GM18505 (cell line): ENCODE measurements around the gene CYP26B1.

Experiments used
- ATAC-seq: cut with Tn5 transposase; IDR thresholded peaks from one replicate; pipeline ENCODE4 v1.9.1; 2021; ENCODE audit not compliant: unreplicated experiment
- POLR2A ChIP-seq: IDR thresholded peaks from 4 replicates; pipeline ENCODE4 v1.6.1; 2011; ENCODE audit warnings: borderline replicate concordance; ENCODE audit not compliant: insufficient read depth, insufficient read length; ENCODE audit errors: extremely low read depth

The CYP26B1 gene

DNA sequence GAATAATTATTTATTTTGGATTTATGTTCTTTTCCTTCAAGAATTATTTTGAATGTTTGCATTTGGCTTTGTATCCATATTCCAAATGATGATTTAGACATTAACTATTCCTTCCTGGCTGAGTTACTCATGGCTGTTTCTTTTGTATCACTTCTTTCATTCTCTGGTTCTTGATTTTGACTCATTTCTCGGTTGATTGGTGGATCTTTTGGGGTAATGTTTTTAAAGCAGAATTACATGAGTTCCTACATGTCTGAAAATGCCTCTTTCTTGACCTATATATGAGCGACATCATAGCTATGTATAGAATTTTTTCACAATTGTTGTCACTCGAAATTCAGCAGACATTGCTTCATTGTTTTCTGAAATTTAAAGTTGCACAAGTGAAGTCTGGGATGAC is 39.5 kb downstream of the CYP26B1 start:
- TF ChIP-seq POLR2A: no peak
- no peak for ATAC-seq

DNA sequence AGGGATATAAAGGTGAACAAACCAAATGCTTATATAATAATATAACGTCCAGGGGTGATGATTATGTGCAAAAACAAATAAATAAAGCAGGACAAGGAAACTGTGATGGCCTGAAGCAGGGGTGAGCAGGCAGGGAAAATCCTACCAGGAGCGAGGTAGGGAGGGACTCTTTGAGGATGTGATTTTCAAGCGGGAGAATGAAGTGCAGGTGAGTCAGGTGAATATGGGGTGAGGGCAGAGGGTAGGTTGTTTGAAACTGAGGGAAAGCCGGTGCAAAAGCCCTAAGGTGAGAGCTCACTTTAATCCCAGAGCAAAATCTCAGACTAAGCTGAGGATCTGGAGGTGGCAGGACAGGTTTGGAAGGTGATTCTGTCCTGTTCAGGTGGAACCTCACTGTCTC is 40.7 kb downstream of the CYP26B1 start:
- ATAC-seq: no peak

DNA sequence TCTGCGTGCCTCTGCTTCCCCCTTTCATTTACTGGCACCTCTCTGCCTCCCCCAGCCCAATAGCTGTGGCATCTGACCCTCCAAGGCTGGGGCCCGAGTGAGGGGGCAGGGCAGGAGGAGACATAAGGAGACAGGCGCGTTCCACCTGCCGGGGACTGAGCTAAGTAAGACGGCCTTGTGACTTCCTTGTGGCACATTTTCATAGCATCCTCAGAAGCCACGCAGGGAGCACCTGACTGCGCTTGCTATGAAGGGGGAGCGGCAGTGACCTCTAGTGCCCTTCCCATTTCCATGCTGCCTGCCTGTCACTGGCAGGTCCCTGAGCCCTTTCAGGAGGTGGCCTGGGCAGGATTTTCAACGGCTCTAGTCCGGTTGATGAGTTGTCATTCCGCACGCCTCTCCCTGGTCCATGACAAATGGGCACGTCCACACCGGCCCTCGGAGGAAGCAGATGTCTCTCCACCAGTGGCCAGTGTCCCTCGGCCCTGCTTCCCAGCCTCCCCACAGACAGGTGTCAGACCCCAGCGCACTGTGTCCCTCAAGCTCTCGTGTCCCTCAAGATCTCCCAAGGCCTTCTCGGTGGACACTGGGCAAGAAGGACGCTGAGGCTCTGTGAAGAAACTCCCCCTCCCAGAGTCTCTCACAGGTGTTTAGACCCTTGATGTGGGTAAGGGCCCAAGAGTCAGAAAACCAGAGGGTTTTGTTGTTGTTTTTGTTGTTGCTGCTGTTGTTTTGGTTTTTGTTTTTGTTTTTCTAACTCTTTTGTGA is 42.7 kb downstream of the CYP26B1 start:
- ATAC-seq: no peak
- no peak for TF ChIP-seq POLR2A

More for the DNA sequence above, 40.7 kb downstream of the CYP26B1 start:
- no peak for TF ChIP-seq POLR2A

DNA sequence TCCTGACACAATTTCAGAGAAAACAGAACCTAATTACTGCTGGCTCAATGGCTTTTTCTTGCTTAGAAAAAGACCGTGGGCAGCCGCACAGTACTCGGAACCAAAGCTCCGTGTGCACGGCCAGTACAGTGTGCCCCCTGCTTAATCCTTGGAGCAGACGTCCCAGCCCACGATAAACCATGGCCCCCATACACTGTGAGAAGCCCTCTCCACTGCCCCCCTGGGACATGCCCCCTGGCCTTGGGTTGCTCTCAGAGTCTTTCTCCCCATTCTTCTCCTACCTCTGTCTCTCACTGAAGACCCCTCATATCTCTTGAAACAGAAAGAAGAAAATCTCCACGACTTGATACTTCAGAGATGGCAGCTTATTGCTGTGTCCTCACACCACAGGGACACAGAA is 44.0 kb downstream of the CYP26B1 start:
- no peak for TF ChIP-seq POLR2A
- ATAC-seq: no peak

DNA sequence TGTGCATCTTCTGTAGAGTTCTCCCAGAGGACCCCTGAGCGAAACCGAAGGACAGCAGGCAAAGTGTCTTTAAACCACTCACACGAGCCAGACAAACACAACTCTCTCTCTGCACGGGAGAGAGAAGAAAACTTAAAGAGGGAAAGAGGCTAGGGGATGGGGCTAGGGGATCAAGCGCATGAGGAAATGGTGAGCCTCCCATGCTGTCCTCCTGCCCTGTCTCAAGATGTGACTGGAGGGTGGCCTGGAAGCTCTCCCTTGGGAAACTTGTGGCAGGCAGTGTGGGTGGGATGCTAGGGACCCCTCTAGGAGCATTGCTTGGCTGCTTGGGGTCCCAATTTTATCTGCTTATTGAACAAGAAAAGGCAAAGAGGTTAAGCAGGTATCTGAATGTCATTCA is 44.5 kb downstream of the CYP26B1 start:
- no peak for TF ChIP-seq POLR2A
- ATAC-seq: no peak

DNA sequence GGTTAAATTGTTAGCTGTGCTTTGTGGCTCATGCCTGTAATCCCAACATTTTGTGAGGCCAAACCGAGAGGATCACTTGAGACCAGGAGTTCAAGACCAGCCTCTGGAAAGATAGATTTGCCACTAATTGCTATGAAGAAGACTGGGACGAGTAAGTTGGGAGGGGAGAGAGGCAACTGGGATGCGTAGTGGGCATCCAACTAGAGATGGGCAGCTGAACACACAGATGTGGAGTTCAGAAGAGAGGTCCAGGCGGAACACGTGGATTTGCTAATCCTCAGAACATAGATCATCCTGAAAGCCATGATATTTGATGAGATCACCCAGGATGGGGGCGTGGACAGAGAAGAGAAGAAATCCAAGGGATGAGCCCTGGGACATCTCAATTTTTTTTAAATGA is 48.7 kb downstream of the CYP26B1 start:
- no peak for ATAC-seq
- no peak for TF ChIP-seq POLR2A

DNA sequence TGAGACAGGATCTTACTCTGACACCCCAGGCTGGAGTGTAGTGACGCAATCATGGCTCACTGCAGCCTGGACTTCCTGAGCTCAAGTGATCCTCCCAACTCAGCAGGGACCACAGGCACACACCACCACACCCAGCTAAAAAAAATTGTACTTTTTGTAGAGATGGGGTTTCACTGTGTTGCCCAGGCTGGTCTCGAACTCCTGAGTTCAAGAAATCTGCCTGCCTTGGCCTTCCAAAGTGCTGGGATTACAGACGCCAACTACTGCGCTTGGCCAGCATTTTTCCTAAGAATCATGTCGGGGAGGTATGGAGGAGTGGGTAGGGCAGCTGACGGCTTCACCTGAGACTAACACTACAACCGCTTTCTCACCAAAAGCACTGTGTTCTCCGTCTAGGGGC is 50.4 kb downstream of the CYP26B1 start:
- ATAC-seq: no peak
- TF ChIP-seq POLR2A: no peak

DNA sequence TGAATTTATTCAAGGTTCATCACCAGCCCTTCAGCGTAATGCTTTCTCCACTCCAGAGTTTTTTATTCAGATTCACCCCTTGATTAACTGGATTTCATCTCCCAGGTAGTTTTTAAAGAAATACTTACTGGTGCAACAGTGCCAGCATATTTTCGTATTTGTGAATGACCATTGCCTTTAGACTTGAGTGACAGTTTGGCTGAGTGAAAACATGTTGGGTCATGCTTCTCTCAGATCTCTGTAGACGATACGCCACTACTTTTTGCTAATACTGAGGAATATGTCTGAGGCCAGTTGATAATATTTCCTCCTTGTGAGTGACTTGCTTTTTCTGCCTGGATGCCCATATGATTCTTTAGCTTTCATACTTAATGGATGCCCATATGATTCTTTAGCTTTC is 51.5 kb downstream of the CYP26B1 start:
- TF ChIP-seq POLR2A: no peak
- no peak for ATAC-seq

DNA sequence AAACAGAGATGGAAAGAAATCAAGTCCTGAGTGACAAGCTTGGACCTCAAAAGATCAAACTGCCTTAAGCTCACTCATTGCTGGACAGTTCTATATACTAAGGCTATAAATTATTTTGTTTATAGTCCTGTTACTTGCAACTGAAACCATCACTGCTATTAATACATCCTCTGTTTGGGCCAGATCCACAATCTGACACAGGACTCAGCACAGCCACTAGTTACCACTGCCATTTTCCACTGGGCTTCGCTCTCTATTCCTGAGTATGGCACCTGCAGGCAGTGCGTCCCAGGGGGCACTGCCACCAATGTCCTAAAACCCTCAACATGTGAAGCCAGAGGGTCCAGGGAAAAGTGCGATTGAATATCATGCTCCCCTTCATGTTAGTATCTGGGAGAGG is 52.3 kb downstream of the CYP26B1 start:
- no peak for ATAC-seq
- TF ChIP-seq POLR2A: no peak

DNA sequence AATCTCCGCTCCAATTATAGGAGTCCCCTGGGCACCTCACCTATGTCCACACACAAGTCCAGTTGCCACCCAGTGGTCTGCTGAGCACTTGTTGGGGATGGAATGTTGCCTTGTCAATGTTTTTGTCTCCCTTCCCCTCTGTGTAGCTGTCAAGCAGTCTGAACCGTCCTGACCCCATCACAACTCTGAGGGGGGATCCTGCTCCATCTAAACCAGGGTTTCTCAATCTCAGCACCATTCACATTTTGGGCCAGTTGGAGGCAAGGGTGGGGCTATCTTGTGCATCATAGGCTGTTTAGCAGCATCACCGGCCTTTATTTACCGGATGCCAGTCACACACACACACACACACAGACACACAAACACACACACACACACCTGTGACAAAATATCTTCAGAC is 53.0 kb downstream of the CYP26B1 start:
- TF ChIP-seq POLR2A: no peak
- no peak for ATAC-seq

DNA sequence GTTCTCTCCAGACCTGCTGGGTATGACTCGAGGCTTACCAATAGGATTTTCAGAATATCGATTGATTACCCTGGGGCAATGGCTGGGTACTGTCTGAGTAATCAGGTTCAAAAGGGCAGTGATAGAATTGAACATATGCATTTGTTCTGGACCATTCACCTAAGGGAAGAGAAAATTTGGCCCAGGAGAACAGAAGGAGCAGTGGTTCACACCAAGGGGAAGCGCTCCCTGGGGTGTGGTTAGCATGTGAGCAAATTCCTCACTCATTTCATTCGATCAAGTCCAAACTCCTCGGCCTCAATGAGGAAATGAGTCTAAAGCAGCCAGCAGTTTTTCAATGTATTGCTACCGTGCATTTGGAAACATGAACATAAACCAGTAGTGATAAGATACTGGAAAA is 55.6 kb downstream of the CYP26B1 start:
- TF ChIP-seq POLR2A: no peak
- no peak for ATAC-seq

DNA sequence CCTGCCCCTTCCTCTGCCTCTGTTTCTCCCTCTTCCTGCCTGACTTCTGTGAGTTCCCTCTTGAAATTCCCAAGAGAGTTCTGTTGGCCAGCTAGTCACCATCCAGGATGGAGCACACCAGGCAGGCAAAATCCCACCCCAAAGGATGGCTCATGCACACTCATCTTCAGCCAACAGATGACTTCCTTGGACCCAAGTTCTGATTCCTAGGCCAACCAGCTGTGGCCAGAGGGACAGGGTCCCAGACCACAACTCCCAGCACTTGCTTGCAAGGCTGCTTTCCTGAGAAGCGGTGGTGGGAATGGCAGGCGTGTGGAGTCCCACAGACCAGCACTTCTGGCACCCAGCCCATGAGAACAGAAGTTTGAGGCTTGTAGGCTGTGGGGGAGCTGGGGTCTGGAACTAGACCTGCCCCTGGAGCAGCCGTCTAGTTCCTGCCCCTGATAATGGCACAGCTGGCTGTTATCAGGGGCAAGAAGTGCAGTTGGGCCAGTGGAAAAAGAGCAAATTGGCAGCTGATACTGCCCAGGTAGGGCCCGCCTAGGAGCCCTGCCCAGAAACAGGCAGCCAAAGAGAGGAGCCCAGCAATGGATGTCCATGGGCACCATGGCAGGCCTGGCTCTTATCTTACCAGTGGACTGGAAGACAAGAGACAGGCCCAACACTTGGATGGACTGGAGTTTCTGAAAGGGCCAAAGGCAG is 56.7 kb downstream of the CYP26B1 start:
- no peak for ATAC-seq
- TF ChIP-seq POLR2A: no peak

DNA sequence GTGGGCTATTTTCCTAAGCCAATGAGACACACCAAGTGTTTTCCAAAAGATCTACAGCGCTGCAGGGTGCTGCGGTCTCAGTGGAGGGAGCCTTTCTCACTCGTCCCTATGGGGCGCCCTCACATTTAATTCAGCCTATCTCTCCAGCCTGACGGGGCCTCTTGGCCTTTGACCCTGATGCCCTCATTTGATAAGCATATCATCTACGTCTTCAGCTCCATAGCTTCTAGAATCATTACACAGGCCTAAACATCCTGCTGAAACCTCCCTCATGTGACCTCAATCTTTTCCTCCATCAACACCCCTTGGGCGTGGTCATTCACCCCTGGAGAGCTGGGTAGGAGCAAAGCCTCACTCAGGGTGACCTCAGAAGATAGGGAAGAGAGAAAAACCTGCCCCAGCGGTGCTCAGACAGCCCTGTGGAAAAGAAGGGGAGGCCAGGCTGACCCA is 57.4 kb downstream of the CYP26B1 start:
- no peak for TF ChIP-seq POLR2A
- no peak for ATAC-seq

DNA sequence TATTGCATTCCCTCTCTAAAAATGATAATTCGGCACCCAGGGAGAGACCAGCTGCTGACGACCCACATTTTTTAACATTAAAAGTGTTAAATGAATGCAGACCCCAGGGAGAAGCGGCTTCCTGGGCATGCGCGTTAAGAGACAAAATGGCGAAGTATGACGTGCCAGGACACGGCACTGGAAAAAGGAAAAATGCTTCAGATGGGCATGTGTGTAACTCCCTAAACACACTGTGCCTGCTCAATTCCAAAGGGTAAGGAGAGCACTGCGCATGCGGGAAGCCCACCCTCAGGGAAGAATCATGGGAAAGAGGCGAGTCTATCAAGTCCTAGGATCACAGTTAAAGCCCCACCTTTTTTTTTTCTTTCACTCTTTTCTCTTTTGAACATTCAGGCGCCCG is 58.1 kb downstream of the CYP26B1 start:
- no peak for ATAC-seq
- TF ChIP-seq POLR2A: no peak
